G401 (cell line): ENCODE results near the gene ASB16. TPM values are rescaled to one million over a fixed set of nuclear protein-coding genes. Genes with fewer than 3 reads are reported as not detected.

Source experiments
- DNase-seq: peaks from one replicate; pipeline ENCODE4 v3.0.0-alpha.2; 2015; ENCODE audit warnings: low spot score
- in situ Hi-C: cut with HindIII; loops from 2 replicates; pipeline ENCODE4 v1.10.0; 2016; ENCODE audit warnings: low sequenced_read_pairs, mixed read lengths
- total RNA-seq: library from RNA; depleted of rRNA; stranded (reverse); fragments of >200 nt; shearing (Covaris generic); gene quantifications from 2 replicates; pipeline ENCODE4 v1.2.3, GENCODE V29; 2014

The ASB16 gene
- total RNA-seq, 1 experiment from 2014 or later: not detected

GRCh38 chr17:44184212-44184810 lies 13.8 kb downstream of the ASB16 start:
- in situ Hi-C loops: no loop called here

GRCh38 chr17:44186307-44187130 lies 16.0 kb downstream of the ASB16 start, which contains the start of gene TMUB2:
Gene TMUB2 (plus strand): TSS chr17:44186972. CDS start chr17:44187709, 737 bp downstream.
- DNase-seq: peak; percentile 100
- in situ Hi-C loops: no loop called here

More at GRCh38 chr17:44184212-44184810, 13.8 kb downstream of the ASB16 start:
- DNase-seq: no peak

- in situ Hi-C loops: no loop called here
These were observed 16.8 kb downstream of the ASB16 start for GRCh38 chr17:44187131-44187899.

GRCh38 chr17:44188576-44189403 lies 18.3 kb downstream of the ASB16 start:
- in situ Hi-C loops: no loop called here
- DNase-seq: no peak

More at GRCh38 chr17:44187131-44187899, 16.8 kb downstream of the ASB16 start:
- DNase-seq: no peak

- in situ Hi-C loops: no loop called here
- DNase-seq: no peak
These were observed 20.0 kb downstream of the ASB16 start for GRCh38 chr17:44190481-44190880.

- in situ Hi-C loops: no loop called here
These were observed 20.9 kb downstream of the ASB16 start for GRCh38 chr17:44191369-44191768.

GRCh38 chr17:44191941-44192496 lies 21.5 kb downstream of the ASB16 start:
- no peak for DNase-seq

More at GRCh38 chr17:44191369-44191768, 20.9 kb downstream of the ASB16 start:
- no peak for DNase-seq

GRCh38 chr17:44192750-44193149 lies 22.2 kb downstream of the ASB16 start:
- in situ Hi-C loops: no loop called here
- DNase-seq: no peak

More at GRCh38 chr17:44191941-44192496, 21.5 kb downstream of the ASB16 start:
- in situ Hi-C loops: no loop called here

GRCh38 chr17:44193326-44194084 lies 23.0 kb downstream of the ASB16 start:
- no peak for DNase-seq
- in situ Hi-C loops: no loop called here

GRCh38 chr17:44197107-44197506 lies 26.6 kb downstream of the ASB16 start:
- DNase-seq: no peak
- in situ Hi-C loops: no loop called here

GRCh38 chr17:44197980-44198720 lies 27.6 kb downstream of the ASB16 start:
- in situ Hi-C loops: no loop called here
- peak; percentile 59 for DNase-seq

GRCh38 chr17:44198721-44199552 lies 28.4 kb downstream of the ASB16 start:
- DNase-seq: no peak
- in situ Hi-C loops: no loop called here

GRCh38 chr17:44199553-44200477 lies 29.3 kb downstream of the ASB16 start, which contains the start of gene ATXN7L3:
Gene ATXN7L3 (minus strand): TSS chr17:44199884. CDS start chr17:44198070, 1,814 bp downstream.
- peak; percentile 96 for DNase-seq
- in situ Hi-C loops: loop anchor here (10.0 kb wide), 1 partner anchor 125 kb away; the partner anchor contains the start of gene SLC25A39

GRCh38 chr17:44200478-44201155 lies 30.1 kb downstream of the ASB16 start:
- peak; percentile 32 for DNase-seq
- in situ Hi-C loops: loop anchor here (10.0 kb wide), 1 partner anchor 124 kb away; the partner anchor contains the start of gene SLC25A39
